Ascending aorta (tissue), 2 donors: ENCODE data around the gene TMEM204. TPM values are rescaled to one million over a fixed set of nuclear protein-coding genes. Genes with fewer than 3 reads are reported as not detected.

Source experiments
- DNase-seq, 2 donors: peaks; one replicate each; pipeline ENCODE4 v3.0.0-alpha.2; 2019; ENCODE audit warnings: low spot score in 2 of 2
- H3K27ac ChIP-seq, 2 donors: fragments of 200-600 bp; sonication (generic); one replicate each; pipeline ENCODE4 v1.5.1; 2016 to 2017; ENCODE audit warnings: mild to moderate bottlenecking in 1 of 2
- H3K27me3 ChIP-seq: fragments of 200-600 bp; sonication (generic); one replicate; pipeline ENCODE4 v1.5.1; 2017
- H3K36me3 ChIP-seq, 2 donors: fragments of 200-600 bp; sonication (generic); one replicate each; pipeline ENCODE4 v1.5.1; 2016
- H3K4me1 ChIP-seq, 2 donors: fragments of 200-600 bp; sonication (generic); one replicate each; pipeline ENCODE4 v1.5.1; 2016 to 2017; ENCODE audit warnings: mild to moderate bottlenecking in 1 of 2
- H3K4me3 ChIP-seq, 2 donors: fragments of 200-600 bp; sonication (generic); one replicate each; pipeline ENCODE4 v1.5.1; 2016 to 2017; ENCODE audit warnings: mild to moderate bottlenecking in 1 of 2
- H3K9me3 ChIP-seq, 2 donors: fragments of 200-600 bp; sonication (generic); one replicate each; pipeline ENCODE4 v1.5.1; 2016
- intact Hi-C: fragments of 100-400 bp; cut with DNase I; formaldehyde crosslinking; loops from one replicate; pipeline ENCODE4 v1.15.1; 2023
- total RNA-seq: library from RNA; depleted of rRNA; stranded (reverse); fragments of >200 nt; gene quantifications from one replicate; pipeline ENCODE4 v1.1.0, GENCODE V29; 2016
- TF ChIP-seq, protein P1 (sequence below), 3 experiments: fragments of 200-600 bp in 2 of 3; fragments of 450-650 bp in 1 of 3; sonication (generic) in 2 of 3; IDR thresholded peaks; one replicate each; pipeline ENCODE4 v1.5.1; 2016 to 2019; ENCODE audit warnings: antibody characterized with exemption in 3 of 3, mild to moderate bottlenecking in 1 of 3, moderate library complexity in 1 of 3

Gene TMEM204
- total RNA-seq, 1 donor from 2014 or later = 145 TPM

DNA sequence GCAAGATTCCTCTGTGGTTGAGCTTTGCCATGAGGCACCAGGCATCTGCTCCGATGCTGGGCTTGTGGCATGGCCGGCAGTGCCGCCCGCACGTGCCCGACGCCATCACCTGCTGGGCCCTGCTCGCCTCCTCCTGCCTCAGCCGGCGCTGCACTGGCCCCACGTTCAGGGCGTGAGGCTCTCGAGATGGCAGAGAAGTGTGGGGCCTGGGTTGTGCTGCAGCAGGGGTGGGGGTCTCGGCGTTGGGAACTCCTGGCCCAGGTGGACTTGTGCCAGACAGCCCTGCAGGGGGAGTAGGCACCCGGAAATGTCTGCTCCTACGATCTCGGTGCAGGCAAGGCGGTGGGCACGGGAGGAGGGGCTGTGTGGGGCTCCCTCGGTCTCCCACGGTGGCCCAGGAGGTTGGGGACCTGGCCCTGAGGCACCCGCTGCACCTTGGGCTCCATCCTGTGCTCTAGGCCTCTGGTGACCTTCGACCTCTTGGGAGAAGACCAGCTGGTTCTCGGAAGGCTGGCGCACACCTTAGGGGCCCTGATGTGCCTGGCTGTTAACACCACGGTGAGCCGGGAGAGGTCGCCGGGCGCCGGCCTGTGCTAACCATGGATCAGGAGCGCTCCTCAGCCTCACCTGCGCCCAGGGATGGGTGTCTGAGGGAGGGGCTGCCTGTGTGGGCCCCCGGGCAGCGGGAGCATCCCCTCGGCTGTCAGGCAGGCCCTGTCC lies 26.8 kb upstream of the TMEM204 start:
- TF ChIP-seq, protein P1, sequence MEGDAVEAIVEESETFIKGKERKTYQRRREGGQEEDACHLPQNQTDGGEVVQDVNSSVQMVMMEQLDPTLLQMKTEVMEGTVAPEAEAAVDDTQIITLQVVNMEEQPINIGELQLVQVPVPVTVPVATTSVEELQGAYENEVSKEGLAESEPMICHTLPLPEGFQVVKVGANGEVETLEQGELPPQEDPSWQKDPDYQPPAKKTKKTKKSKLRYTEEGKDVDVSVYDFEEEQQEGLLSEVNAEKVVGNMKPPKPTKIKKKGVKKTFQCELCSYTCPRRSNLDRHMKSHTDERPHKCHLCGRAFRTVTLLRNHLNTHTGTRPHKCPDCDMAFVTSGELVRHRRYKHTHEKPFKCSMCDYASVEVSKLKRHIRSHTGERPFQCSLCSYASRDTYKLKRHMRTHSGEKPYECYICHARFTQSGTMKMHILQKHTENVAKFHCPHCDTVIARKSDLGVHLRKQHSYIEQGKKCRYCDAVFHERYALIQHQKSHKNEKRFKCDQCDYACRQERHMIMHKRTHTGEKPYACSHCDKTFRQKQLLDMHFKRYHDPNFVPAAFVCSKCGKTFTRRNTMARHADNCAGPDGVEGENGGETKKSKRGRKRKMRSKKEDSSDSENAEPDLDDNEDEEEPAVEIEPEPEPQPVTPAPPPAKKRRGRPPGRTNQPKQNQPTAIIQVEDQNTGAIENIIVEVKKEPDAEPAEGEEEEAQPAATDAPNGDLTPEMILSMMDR (IDR thresholded peaks at IDR 0.05) = no peak
- no peak overlapping the region for H3K4me3 ChIP-seq
- intact Hi-C loops = no loop called here
- peaks cover 30 to 39% of the 10 kb centered on the region in 2 donors for H3K36me3 ChIP-seq
- DNase-seq = no peak
- H3K27me3 ChIP-seq = no peaks in the 10 kb centered on the region
- no peaks in the 10 kb centered on the region for H3K9me3 ChIP-seq
- no peak overlapping the region for H3K27ac ChIP-seq
- peaks cover 13 to 19% of the 10 kb centered on the region in 2 donors for H3K4me1 ChIP-seq

DNA sequence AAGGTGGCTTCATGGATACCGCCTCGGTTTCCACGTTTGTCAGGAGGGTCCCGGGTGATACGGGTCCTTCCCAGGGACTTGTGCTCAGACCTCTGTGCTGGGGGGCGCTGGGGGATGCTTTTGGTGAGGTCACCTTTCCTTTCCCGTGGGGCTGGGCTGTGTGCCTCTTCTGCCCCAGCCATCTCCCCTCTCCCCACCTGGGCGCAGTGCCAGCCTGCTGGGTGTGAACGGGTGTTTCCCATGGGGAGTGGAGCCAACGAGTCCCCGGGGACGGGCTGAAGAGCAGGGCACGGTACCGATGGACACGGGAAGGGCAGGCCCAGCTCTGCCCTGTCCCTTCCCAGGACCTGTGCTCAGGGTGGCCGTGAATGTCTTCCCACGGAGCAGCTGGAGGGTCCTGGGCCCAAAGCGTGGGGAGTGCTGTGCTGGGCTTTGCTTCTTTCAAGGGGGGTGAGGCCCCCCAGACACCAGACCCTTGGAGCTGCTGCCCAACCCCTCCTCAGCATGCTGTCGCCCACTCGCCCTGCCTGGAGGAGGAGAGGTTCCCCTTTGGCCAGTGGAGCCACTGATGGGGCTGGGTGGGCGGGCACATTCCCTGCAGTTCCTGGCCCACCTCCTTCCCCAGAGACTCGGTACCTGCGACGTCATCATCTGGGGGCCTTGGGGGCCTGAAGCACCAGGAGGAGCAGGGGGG lies 24.8 kb upstream of the TMEM204 start:
- peaks cover 18 to 20% of the 10 kb centered on the region in 2 donors for H3K36me3 ChIP-seq
- TF ChIP-seq, protein P1 (IDR thresholded peaks at IDR 0.05) = no peak
- no peaks in the 10 kb centered on the region for H3K27me3 ChIP-seq
- H3K9me3 ChIP-seq = no peaks in the 10 kb centered on the region
- peak overlapping the region; percentile 83 to 92 for H3K27ac ChIP-seq
- intact Hi-C loops = loop anchor here (2.0 kb wide), 2 partner anchors 14 to 24 kb away; partner anchors contain the start of gene TMEM204
- H3K4me1 ChIP-seq = peaks cover 13 to 19% of the 10 kb centered on the region in 2 donors
- no peak overlapping the region for H3K4me3 ChIP-seq
- DNase-seq = no peak

DNA sequence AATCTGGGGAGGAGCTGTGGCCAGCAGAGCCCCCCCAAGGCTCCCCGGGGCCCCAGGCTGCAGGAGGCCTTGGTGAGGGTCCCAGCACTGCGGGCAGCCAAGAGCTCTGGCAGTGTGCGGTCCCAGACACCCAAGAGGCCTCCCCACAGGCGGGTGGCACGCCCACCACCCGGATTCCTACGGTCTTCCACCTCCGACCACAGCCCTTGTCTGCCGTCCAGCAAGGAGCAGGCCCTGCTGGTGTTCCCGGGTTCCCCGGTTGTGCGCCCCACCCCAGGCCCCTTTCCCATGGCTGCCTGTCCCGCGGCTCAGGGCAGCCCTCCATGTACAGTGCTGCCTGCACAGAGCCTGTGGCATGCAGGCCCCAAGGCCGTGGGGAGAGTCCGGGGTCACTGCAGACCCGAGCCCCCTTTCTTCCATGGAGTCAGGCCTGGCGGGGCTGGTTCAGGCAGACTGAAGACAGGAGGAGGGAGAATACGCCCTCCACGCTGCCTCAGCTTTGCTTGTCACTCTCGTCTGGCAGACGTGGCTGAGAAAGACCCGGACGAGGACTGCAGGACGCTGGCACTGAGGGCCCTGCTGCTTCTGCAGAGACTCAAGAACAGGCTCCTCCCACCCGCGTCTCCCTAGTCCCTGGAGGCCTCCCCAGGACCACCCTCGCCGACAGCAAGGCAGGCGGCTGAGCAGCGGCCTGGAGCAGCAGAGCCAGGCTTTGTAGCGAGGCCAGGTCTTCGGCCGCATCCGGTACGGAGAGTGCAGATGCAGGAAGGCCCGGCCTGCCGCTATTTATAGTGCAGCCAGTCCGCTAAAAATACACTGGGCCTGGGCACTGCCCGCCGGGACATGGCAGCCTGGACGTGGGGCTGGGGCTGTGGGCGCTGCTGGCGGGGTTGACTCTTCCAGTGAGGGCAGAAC lies 23.9 kb upstream of the TMEM204 start:
- Histone ChIP-seq H3K36me3 (peaks cover 15 to 19% of the 10 kb centered on the region in 2 donors), H3K4me1 (peaks cover 13 to 19% of the 10 kb centered on the region in 2 donors), H3K27me3 (no peaks in the 10 kb centered on the region), H3K9me3 (peaks cover 0 to 7% of the 10 kb centered on the region in 2 donors), H3K27ac (peak overlapping the region; percentile 83 to 92), H3K4me3 (peak overlapping the region in 1 of 2 donors; percentile 51)
- peak; percentile 51 to 87 for DNase-seq
- intact Hi-C loops = loop anchor here (2.0 kb wide), 2 partner anchors 15 to 23 kb away; partner anchors contain the start of gene TMEM204
- TF ChIP-seq, protein P1 (IDR thresholded peaks at IDR 0.05) = no peak

DNA sequence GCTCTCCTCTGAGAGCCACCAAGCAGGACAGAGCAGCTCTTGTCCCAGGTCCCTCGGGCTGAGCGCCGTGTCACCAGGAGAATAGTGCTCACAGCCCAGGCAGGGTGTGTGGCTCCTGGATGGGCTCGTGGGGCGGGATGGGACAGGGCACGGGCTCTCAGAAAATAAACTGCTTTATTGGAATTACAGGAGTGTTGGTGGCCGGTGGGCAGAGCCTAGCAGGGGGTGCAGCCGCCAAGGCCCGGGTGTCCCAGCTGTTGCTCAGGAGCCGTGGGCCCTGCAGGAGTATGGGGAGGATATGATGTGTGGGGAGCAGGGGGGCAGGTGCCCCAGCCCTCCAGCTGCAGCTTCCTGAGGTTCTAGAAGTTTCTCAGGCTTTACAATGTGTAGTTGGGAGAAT lies 23.2 kb upstream of the TMEM204 start:
- peaks cover 0 to 11% of the 10 kb centered on the region in 2 donors for H3K9me3 ChIP-seq
- no peaks in the 10 kb centered on the region for H3K27me3 ChIP-seq
- peaks cover 13 to 15% of the 10 kb centered on the region in 2 donors for H3K36me3 ChIP-seq
- intact Hi-C loops = no loop called here
- TF ChIP-seq, protein P1 (IDR thresholded peaks at IDR 0.05) = no peak
- H3K4me3 ChIP-seq = peak overlapping the region in 1 of 2 donors; percentile 51
- H3K4me1 ChIP-seq = peaks cover 13 to 19% of the 10 kb centered on the region in 2 donors
- DNase-seq = no peak
- H3K27ac ChIP-seq = peak overlapping the region; percentile 83 to 92

DNA sequence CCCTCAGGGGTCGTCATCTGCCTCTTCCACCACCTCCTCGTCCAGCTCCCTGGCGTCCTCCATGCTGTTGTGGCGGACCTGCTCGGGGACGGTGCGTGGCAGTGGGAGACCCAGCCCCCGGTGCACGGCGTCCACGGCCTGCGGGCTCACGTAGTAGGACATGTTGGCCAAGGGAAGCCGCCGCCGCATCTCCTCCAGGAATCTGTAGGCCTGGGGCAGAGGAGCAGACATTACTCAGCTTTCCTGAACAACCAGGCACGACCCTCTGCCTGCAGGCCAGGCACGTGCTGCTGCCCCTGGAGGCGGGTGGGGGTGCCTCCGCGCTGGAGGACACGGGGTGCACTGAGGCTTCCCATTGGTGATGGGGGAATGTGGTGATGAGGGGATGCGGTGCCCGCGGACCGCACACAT lies 22.5 kb upstream of the TMEM204 start:
- H3K27ac ChIP-seq = peak overlapping the region; percentile 83 to 92
- intact Hi-C loops = no loop called here
- H3K4me1 ChIP-seq = peaks cover 13 to 19% of the 10 kb centered on the region in 2 donors
- TF ChIP-seq, protein P1 (IDR thresholded peaks at IDR 0.05) = no peak
- DNase-seq = no peak
- no peak overlapping the region for H3K4me3 ChIP-seq
- H3K9me3 ChIP-seq = peaks cover 0 to 11% of the 10 kb centered on the region in 2 donors
- H3K36me3 ChIP-seq = peaks cover 8 to 11% of the 10 kb centered on the region in 2 donors
- H3K27me3 ChIP-seq = no peaks in the 10 kb centered on the region
